PC-3 (cell line): ENCODE results near the gene CENPH. TPM values are rescaled to one million over a fixed set of nuclear protein-coding genes. Genes with fewer than 3 reads are reported as not detected.

Experiments
- ATAC-seq: fragments of 200-7000 bp; cut with Tn5 transposase; 2 replicates; pipeline ENCODE4 v1.9.1; 2020; ENCODE audit warnings: mild to moderate bottlenecking, moderate library complexity
- BruUV-seq: library from RNA; stranded (reverse); fragments of 400-500 nt; replicated peaks from 2 replicates; lab custom pipeline; 2021; lab: Mats Ljungman, UMichigan
- CTCF ChIA-PET: fragments of 300-600 bp; sonication (Branson Sonifier 250); formaldehyde crosslinking; loops from one replicate; lab custom pipeline; 2022; ENCODE audit warnings: antibody characterized with exemption; lab: Charles Lee
- POLR2A ChIA-PET: fragments of 300-600 bp; sonication (Branson Sonifier 250); formaldehyde crosslinking; loops from one replicate; lab custom pipeline; 2022; ENCODE audit warnings: antibody characterized with exemption; ENCODE audit not compliant: unreplicated experiment; lab: Charles Lee
- DNase-seq: peaks from one replicate; pipeline ENCODE4 v3.0.0-alpha.2; 2015
- H2AFZ ChIP-seq: fragments of 300-600 bp; sonication (generic); 2 replicates; pipeline ENCODE4 v1.6.0; 2016; ENCODE audit warnings: antibody characterized with exemption, low read length
- H3F3A ChIP-seq: fragments of 300-600 bp; sonication (generic); one replicate; pipeline ENCODE4 v1.6.0; 2017; ENCODE audit warnings: antibody characterized with exemption, low read length, control low read depth, mild to moderate bottlenecking; ENCODE audit not compliant: unreplicated experiment
- H3K27ac ChIP-seq: fragments of 300-600 bp; sonication (generic); 2 replicates; pipeline ENCODE4 v1.5.1; 2016; ENCODE audit warnings: mild to moderate bottlenecking, low read length
- H3K27me3 ChIP-seq: fragments of 300-600 bp; sonication (generic); 2 replicates; pipeline ENCODE4 v1.6.1; 2016; ENCODE audit warnings: low read length, mixed read lengths
- H3K36me3 ChIP-seq: fragments of 300-600 bp; sonication (generic); 2 replicates; pipeline ENCODE4 v1.6.1; 2016; ENCODE audit warnings: low read depth, mixed run types, low read length, mixed read lengths
- H3K4me1 ChIP-seq: fragments of 300-600 bp; sonication (generic); 2 replicates; pipeline ENCODE4 v1.5.1; 2016; ENCODE audit warnings: low read length; ENCODE audit not compliant: insufficient read depth
- H3K4me2 ChIP-seq: fragments of 300-600 bp; sonication (generic); 2 replicates; pipeline ENCODE4 v1.6.0; 2016; ENCODE audit warnings: low read length
- H3K4me3 ChIP-seq: fragments of 300-600 bp; sonication (generic); 2 replicates; pipeline ENCODE4 v1.5.1; 2016; ENCODE audit warnings: mild to moderate bottlenecking, low read length, mixed read lengths
- H3K79me2 ChIP-seq: fragments of 300-600 bp; sonication (generic); 2 replicates; pipeline ENCODE4 v1.6.1; 2017; ENCODE audit warnings: low read length, mixed read lengths
- H3K9ac ChIP-seq: fragments of 300-600 bp; sonication (generic); 2 replicates; pipeline ENCODE4 v1.6.0; 2016; ENCODE audit warnings: mild to moderate bottlenecking, low read length
- H3K9me2 ChIP-seq: fragments of 300-600 bp; sonication (generic); replicated peaks from 2 replicates; pipeline ENCODE4 v1.6.1; 2016; ENCODE audit warnings: mixed run types, low read length, mixed read lengths
- H3K9me3 ChIP-seq: fragments of 300-600 bp; sonication (generic); 2 replicates; pipeline ENCODE4 v1.6.1; 2016; ENCODE audit warnings: low read length, mixed read lengths
- H4K20me1 ChIP-seq: fragments of 300-600 bp; sonication (generic); 2 replicates; pipeline ENCODE4 v1.6.1; 2016; ENCODE audit warnings: low read length, mixed read lengths
- EZH2 ChIP-seq: fragments of 300-600 bp; sonication (generic); IDR thresholded peaks from one replicate; pipeline ENCODE4 v1.6.1; 2017; ENCODE audit warnings: antibody characterized with exemption, mild to moderate bottlenecking, low read length; ENCODE audit not compliant: unreplicated experiment
- EZH2phosphoT487 ChIP-seq: fragments of 300-600 bp; sonication (generic); IDR thresholded peaks from 2 replicates; pipeline ENCODE4 v1.6.1; 2018; ENCODE audit warnings: mild to moderate bottlenecking, antibody characterized with exemption, low read length, borderline replicate concordance
- intact Hi-C: fragments of 100-400 bp; cut with micrococcal nuclease; formaldehyde crosslinking; loops from 2 replicates; pipeline ENCODE4 v1.9.0; 2023
- total RNA-seq: library from RNA; depleted of rRNA; stranded (reverse); fragments of >200 nt; gene quantifications from 2 replicates; pipeline ENCODE4 v1.2.3, GENCODE V29; 2014
- TF ChIP-seq, protein P1 (sequence below): fragments of 300-600 bp; sonication (generic); conservative IDR thresholded peaks from 2 replicates; pipeline ENCODE4 v1.5.1; 2017; ENCODE audit warnings: antibody characterized with exemption, low read depth, mild to moderate bottlenecking, low read length

Gene CENPH
- total RNA-seq, 1 experiment from 2014 or later: 27.8 TPM

DNA sequence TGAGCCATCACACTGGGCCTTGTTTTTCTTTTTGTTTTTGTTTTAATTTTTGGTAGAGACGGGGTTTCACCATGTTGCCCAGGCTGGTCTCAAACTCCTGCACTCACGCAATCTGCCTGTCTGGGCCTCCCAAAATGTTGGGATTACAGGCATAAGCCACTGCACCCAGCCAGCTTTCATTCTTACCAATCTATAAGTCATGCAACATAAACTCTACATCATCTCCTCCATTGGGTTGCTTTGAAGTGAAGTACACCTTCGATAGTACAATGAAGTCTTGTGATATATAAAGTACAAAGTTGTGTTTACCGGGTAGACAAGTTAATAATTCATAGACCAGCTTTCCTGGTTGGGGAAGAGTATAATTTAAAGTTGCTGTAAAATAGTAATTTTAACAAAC lies 36.5 kb downstream of the CENPH start:
- Histone ChIP-seq H2AFZ (no peak overlapping the region), H4K20me1 (no peaks in the 10 kb centered on the region), H3K4me2 (no peak overlapping the region), H3K4me3 (no peak overlapping the region), H3F3A (no peaks in the 10 kb centered on the region), H3K9me3 (no peaks in the 10 kb centered on the region), H3K4me1 (no peaks in the 10 kb centered on the region), H3K27ac (no peak overlapping the region), H3K9ac (no peak overlapping the region), H3K27me3 (no peaks in the 10 kb centered on the region), H3K9me2 (no peaks in the 10 kb centered on the region), H3K79me2 (peaks cover 3% of the 10 kb centered on the region; the same call in 1 of the 2 replicates), H3K36me3 (no peaks in the 10 kb centered on the region)
- CTCF ChIA-PET: no interaction called here
- intact Hi-C loops: no loop called here
- POLR2A ChIA-PET: no interaction called here
- ATAC-seq (no peak), DNase-seq (no peak)
- TF ChIP-seq EZH2phosphoT487 (no peak), EZH2 (no peak)
- TF ChIP-seq, protein P1, sequence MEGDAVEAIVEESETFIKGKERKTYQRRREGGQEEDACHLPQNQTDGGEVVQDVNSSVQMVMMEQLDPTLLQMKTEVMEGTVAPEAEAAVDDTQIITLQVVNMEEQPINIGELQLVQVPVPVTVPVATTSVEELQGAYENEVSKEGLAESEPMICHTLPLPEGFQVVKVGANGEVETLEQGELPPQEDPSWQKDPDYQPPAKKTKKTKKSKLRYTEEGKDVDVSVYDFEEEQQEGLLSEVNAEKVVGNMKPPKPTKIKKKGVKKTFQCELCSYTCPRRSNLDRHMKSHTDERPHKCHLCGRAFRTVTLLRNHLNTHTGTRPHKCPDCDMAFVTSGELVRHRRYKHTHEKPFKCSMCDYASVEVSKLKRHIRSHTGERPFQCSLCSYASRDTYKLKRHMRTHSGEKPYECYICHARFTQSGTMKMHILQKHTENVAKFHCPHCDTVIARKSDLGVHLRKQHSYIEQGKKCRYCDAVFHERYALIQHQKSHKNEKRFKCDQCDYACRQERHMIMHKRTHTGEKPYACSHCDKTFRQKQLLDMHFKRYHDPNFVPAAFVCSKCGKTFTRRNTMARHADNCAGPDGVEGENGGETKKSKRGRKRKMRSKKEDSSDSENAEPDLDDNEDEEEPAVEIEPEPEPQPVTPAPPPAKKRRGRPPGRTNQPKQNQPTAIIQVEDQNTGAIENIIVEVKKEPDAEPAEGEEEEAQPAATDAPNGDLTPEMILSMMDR: no peak
- BruUV-seq: no TSS peak

DNA sequence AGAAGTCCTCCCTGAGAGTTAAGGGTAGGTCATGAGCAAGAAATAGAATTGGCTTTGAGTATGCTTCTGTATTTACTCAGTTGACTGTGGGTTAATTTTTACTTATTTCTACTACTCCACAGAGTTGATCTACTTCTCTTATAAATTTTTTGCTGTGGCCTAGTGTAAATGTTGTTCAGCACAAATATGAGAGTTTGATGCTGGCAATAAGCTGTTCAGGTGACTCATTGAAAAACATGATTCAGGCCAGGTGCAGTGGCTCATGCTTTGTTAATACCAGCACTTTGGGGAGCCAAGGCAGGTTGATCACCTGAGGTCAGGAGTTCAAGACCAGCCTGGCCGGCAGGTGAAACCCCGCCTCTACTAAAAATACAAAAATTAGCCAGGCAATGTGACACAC lies 40.8 kb downstream of the CENPH start:
- no peak overlapping the region for H3K27ac ChIP-seq
- no peak overlapping the region for H3K9ac ChIP-seq
- CTCF ChIA-PET: no interaction called here
- no peaks in the 10 kb centered on the region for H4K20me1 ChIP-seq
- no peak for ATAC-seq
- H3K27me3 ChIP-seq: no peaks in the 10 kb centered on the region
- H3K4me3 ChIP-seq: no peak overlapping the region
- peak; percentile 34 for DNase-seq
- POLR2A ChIA-PET: interaction anchor here (0.6 kb wide), 1 partner anchor 37 kb away, joined by 6 read pairs; no protein-coding TSS in a partner anchor
- no peak overlapping the region for H2AFZ ChIP-seq
- no TSS peak for BruUV-seq
- TF ChIP-seq, protein P1: no peak
- TF ChIP-seq EZH2phosphoT487 (no peak), EZH2 (no peak)
- no peaks in the 10 kb centered on the region for H3F3A ChIP-seq
- intact Hi-C loops: no loop called here
- peaks cover 3% of the 10 kb centered on the region for H3K79me2 ChIP-seq
- no peaks in the 10 kb centered on the region for H3K9me3 ChIP-seq
- H3K4me2 ChIP-seq: no peak overlapping the region
- H3K9me2 ChIP-seq: no peaks in the 10 kb centered on the region
- H3K36me3 ChIP-seq: no peaks in the 10 kb centered on the region
- H3K4me1 ChIP-seq: peaks cover 7% of the 10 kb centered on the region; the same call in 1 of the 2 replicates

DNA sequence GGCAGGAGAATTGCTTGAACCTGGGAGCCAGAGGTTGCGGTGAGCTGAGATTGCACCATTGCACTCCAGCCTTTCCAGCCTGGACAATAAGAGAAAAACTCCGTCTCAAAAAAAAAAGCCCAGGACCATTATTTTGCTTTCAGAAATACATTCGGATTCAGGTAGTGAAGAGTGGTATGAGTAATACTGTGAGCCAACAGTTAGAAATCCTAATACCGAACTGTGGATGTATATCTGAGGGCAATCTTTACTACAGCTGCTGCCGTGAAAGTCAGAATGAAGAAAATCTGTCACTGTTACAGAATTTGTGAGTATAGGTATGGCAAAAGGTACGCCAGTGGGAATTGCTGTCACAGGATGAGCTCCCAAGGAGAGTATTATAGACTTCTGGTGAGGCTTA lies 41.9 kb downstream of the CENPH start:
- intact Hi-C loops: no loop called here
- ATAC-seq (no peak), DNase-seq (no peak)
- no peak overlapping the region for H3K4me2 ChIP-seq
- TF ChIP-seq EZH2phosphoT487 (no peak), EZH2 (no peak)
- TF ChIP-seq, protein P1: no peak
- peaks cover 14% of the 10 kb centered on the region for H3K79me2 ChIP-seq
- H3K36me3 ChIP-seq: no peaks in the 10 kb centered on the region
- no peak overlapping the region for H3K27ac ChIP-seq
- peaks cover 10% of the 10 kb centered on the region for H3K4me1 ChIP-seq
- H3K4me3 ChIP-seq: no peak overlapping the region
- H3K9me2 ChIP-seq: no peaks in the 10 kb centered on the region
- H2AFZ ChIP-seq: no peak overlapping the region
- H3F3A ChIP-seq: no peaks in the 10 kb centered on the region
- POLR2A ChIA-PET: no interaction called here
- no peaks in the 10 kb centered on the region for H3K9me3 ChIP-seq
- no peak overlapping the region for H3K9ac ChIP-seq
- no peaks in the 10 kb centered on the region for H4K20me1 ChIP-seq
- H3K27me3 ChIP-seq: no peaks in the 10 kb centered on the region
- no TSS peak for BruUV-seq
- CTCF ChIA-PET: no interaction called here
